Fibroblast of mammary gland (primary cell): ENCODE measurements around the gene NFKBIE.

ENCODE experiments used
- DNase-seq: peaks from one replicate; pipeline ENCODE4 v3.0.0-alpha.2; 2010; ENCODE audit warnings: low read depth
- H3K4me3 ChIP-seq: 2 replicates; pipeline ENCODE4 v1.5.1; 2011; ENCODE audit warnings: low read depth, mild to moderate bottlenecking, low read length, moderate library complexity; ENCODE audit not compliant: control insufficient read depth
- CTCF ChIP-seq: conservative IDR thresholded peaks from 2 replicates; pipeline ENCODE4 v1.5.1; 2011; ENCODE audit warnings: low read depth, low read length, inconsistent platforms; ENCODE audit not compliant: control insufficient read depth, insufficient read depth

Gene NFKBIE

GRCh38 chr6:44221291-44221960, 43.9 kb downstream of the NFKBIE start:
- peak; percentile 82 for TF ChIP-seq CTCF
- DNase-seq: peak; percentile 76
- H3K4me3 ChIP-seq: no peak overlapping the region

- no peak overlapping the region for H3K4me3 ChIP-seq
- DNase-seq: no peak
- no peak for TF ChIP-seq CTCF
Observed at GRCh38 chr6:44220913-44221290, 44.4 kb downstream of the NFKBIE start.

- TF ChIP-seq CTCF: no peak
- no peak for DNase-seq
- H3K4me3 ChIP-seq: no peak overlapping the region
Observed at GRCh38 chr6:44219815-44220784, 45.3 kb downstream of the NFKBIE start.

GRCh38 chr6:44219053-44219814, 46.1 kb downstream of the NFKBIE start:
- peak overlapping the region; percentile 34 for H3K4me3 ChIP-seq
- TF ChIP-seq CTCF: no peak
- peak; percentile 28 for DNase-seq

GRCh38 chr6:44217332-44218143, 47.8 kb downstream of the NFKBIE start:
- TF ChIP-seq CTCF: no peak
- DNase-seq: no peak
- no peak overlapping the region for H3K4me3 ChIP-seq
